Liver (tissue), 9 donors: ENCODE measurements around the gene GLP2R. TPM values are rescaled to one million over a fixed set of nuclear protein-coding genes. Genes with fewer than 3 reads are reported as not detected.
A peak's percentile ranks its signal among the peaks of the same experiment; 100 is the strongest.

ENCODE experiments used
- DNase-seq: peaks from one replicate; pipeline ENCODE4 v3.0.0-alpha.2; 2017; ENCODE audit warnings: low spot score
- H3K27ac ChIP-seq, 2 donors: one replicate each; pipeline ENCODE4 v1.7.0; 2013; ENCODE audit warnings: inconsistent platforms in 2 of 2, low read length in 2 of 2, control low read depth in 1 of 2, low read depth in 1 of 2, mild to moderate bottlenecking in 1 of 2
- H3K27me3 ChIP-seq, 4 donors: one replicate each; pipeline versions ENCODE4 v1.6.1 to v1.7.0; 2013; ENCODE audit warnings: low read length in 3 of 4, inconsistent platforms in 1 of 4, mild to moderate bottlenecking in 1 of 4, moderate library complexity in 1 of 4; ENCODE audit not compliant: control insufficient read depth in 4 of 4, insufficient read depth in 4 of 4
- H3K36me3 ChIP-seq, 4 donors: one replicate each; pipeline versions ENCODE4 v1.6.1 to v1.7.0; 2013; ENCODE audit warnings: low read length in 3 of 4, mild to moderate bottlenecking in 3 of 4, low read depth in 1 of 4, moderate library complexity in 1 of 4; ENCODE audit not compliant: control insufficient read depth in 4 of 4, insufficient read depth in 3 of 4
- H3K4me1 ChIP-seq, 4 donors: one replicate each; pipeline versions ENCODE4 v1.6.1 to v1.7.0; 2013; ENCODE audit warnings: low read length in 3 of 4, mild to moderate bottlenecking in 3 of 4, moderate library complexity in 1 of 4; ENCODE audit not compliant: control insufficient read depth in 4 of 4, insufficient read depth in 4 of 4
- H3K4me3 ChIP-seq, 3 donors: one replicate each; pipeline versions ENCODE4 v1.6.1 to v1.7.0; 2013; ENCODE audit warnings: low read length in 3 of 3, control low read depth in 1 of 3, low read depth in 1 of 3, mild to moderate bottlenecking in 1 of 3
- H3K9ac ChIP-seq, 2 donors: one replicate each; pipeline ENCODE4 v1.7.0; 2013; ENCODE audit warnings: low read length in 2 of 2, mild to moderate bottlenecking in 2 of 2, moderate library complexity in 2 of 2, control low read depth in 1 of 2, low read depth in 1 of 2
- H3K9me3 ChIP-seq, 4 donors: one replicate each; pipeline versions ENCODE4 v1.6.1 to v1.7.0; 2013; ENCODE audit warnings: low read length in 3 of 4; ENCODE audit not compliant: control insufficient read depth in 4 of 4
- ATF3 ChIP-seq: IDR thresholded peaks from 2 replicates; pipeline ENCODE4 v1.6.1; 2016; ENCODE audit warnings: antibody characterized with exemption
- CTCF ChIP-seq: fragments of 150-350 bp; IDR thresholded peaks from 2 replicates; pipeline ENCODE4 v1.5.1; 2017; ENCODE audit warnings: improper control_type of control experiment, low read depth, low read length; ENCODE audit not compliant: missing input control
- EGR1 ChIP-seq, 2 donors: IDR thresholded peaks; 2 replicates each; pipeline ENCODE4 v1.6.1; 2016 to 2018; ENCODE audit warnings: antibody characterized with exemption in 2 of 2, low read depth in 2 of 2
- FOXA1 ChIP-seq: IDR thresholded peaks from 2 replicates; pipeline ENCODE4 v1.6.1; 2016; ENCODE audit warnings: antibody characterized with exemption
- FOXA2 ChIP-seq: IDR thresholded peaks from 2 replicates; pipeline ENCODE4 v1.6.1; 2016; ENCODE audit warnings: antibody characterized with exemption
- GABPA ChIP-seq, 2 donors: IDR thresholded peaks in 1 of 2; conservative IDR thresholded peaks in 1 of 2; 2 replicates each; pipeline ENCODE4 v1.6.1; 2016; ENCODE audit warnings: antibody characterized with exemption in 2 of 2, mild to moderate bottlenecking in 1 of 2, moderate library complexity in 1 of 2
- HNF4A ChIP-seq, 2 donors: conservative IDR thresholded peaks; 2 replicates each; pipeline ENCODE4 v1.6.1; 2016; ENCODE audit warnings: antibody characterized with exemption in 2 of 2, mild to moderate bottlenecking in 2 of 2
- HNF4G ChIP-seq: IDR thresholded peaks from 2 replicates; pipeline ENCODE4 v1.6.1; 2016; ENCODE audit warnings: antibody characterized with exemption
- JUND ChIP-seq, 2 donors: IDR thresholded peaks; 2 replicates each; pipeline ENCODE4 v1.6.1; 2016; ENCODE audit warnings: antibody characterized with exemption in 2 of 2
- NR2F2 ChIP-seq: IDR thresholded peaks from 2 replicates; pipeline ENCODE4 v1.6.1; 2016; ENCODE audit warnings: antibody characterized with exemption
- RAD21 ChIP-seq, 2 donors: IDR thresholded peaks; 2 replicates each; pipeline ENCODE4 v1.6.1; 2016; ENCODE audit warnings: antibody characterized with exemption in 2 of 2, mild to moderate bottlenecking in 2 of 2
- REST ChIP-seq: IDR thresholded peaks from 2 replicates; pipeline ENCODE4 v1.6.1; 2016; ENCODE audit warnings: antibody characterized with exemption, mild to moderate bottlenecking
- SP1 ChIP-seq: IDR thresholded peaks from 2 replicates; pipeline ENCODE4 v1.6.1; 2018; ENCODE audit warnings: antibody characterized with exemption, mild to moderate bottlenecking
- TAF1 ChIP-seq: conservative IDR thresholded peaks from 2 replicates; pipeline ENCODE4 v1.6.1; 2016; ENCODE audit warnings: antibody characterized with exemption, mild to moderate bottlenecking
- ZBTB33 ChIP-seq: IDR thresholded peaks from 2 replicates; pipeline ENCODE4 v1.6.1; 2016; ENCODE audit warnings: antibody characterized with exemption
- WGBS: extraction: QIAGEN DNeasy Blood & Tissue Kit; methylation state at CpG from one replicate; pipeline ENCODE4 v1.1.7; 2013; 5-methylcytosine and 5-hydroxymethylcytosine counted together
- polyA plus RNA-seq, 2 donors: library from polyadenylated mRNA; stranded (reverse) in 1 of 2; unstranded in 1 of 2; fragments of 200-250 nt in 1 of 2; fragments of >200 nt in 1 of 2; fragmentation: Nextera tagmentation in 1 of 2; extraction: Ambion mirVana in 1 of 2; gene quantifications; one replicate each; pipeline versions ENCODE4 v1.2.1 to v1.2.3, GENCODE V29; 2013 to 2015
- total RNA-seq, 2 donors: library from RNA; depleted of rRNA; stranded (reverse); fragments of >200 nt; gene quantifications; one replicate each; pipeline ENCODE4 v1.2.3, GENCODE V29; 2014
- donor health status: healthy.
- donor health status: healthy.
- donor health status: healthy.
- donor health status: healthy.
- donor health status: healthy.

Gene GLP2R
- total and polyA plus RNA-seq, 4 donors = 0.39 to 1.4 (median 0.58) TPM

GRCh38 chr17:9900044-9900594 lies 74.4 kb downstream of the GLP2R start:
- peak overlapping the region; percentile 17 to 59 for H3K27ac ChIP-seq
- H3K4me1 ChIP-seq = no peaks in the 10 kb centered on the region
- H3K4me3 ChIP-seq = no peak overlapping the region
- H3K27me3 ChIP-seq = peaks cover 0 to 4% (median 0%) of the 10 kb centered on the region in 4 donors
- 23% methylated on average over 8 of the region's 8 CpGs for WGBS
- TF ChIP-seq REST = no peak
- TF ChIP-seq NR2F2 = no peak
- TF ChIP-seq FOXA2 = no peak
- TF ChIP-seq HNF4A (conservative IDR thresholded peaks at IDR 0.05) = no peak
- no peak for TF ChIP-seq SP1
- TF ChIP-seq HNF4G = no peak
- no peak for TF ChIP-seq GABPA (IDR thresholded peaks at IDR 0.05 in 1 of 2, conservative IDR thresholded peaks at IDR 0.05 in 1 of 2)
- no peak for TF ChIP-seq ZBTB33
- TF ChIP-seq FOXA1 = no peak
- no peak for TF ChIP-seq CTCF
- no peak for TF ChIP-seq ATF3
- no peak for TF ChIP-seq TAF1
- no peak for TF ChIP-seq JUND (IDR thresholded peaks at IDR 0.05)
- no peak for TF ChIP-seq RAD21 (IDR thresholded peaks at IDR 0.05)
- H3K36me3 ChIP-seq = no peaks in the 10 kb centered on the region
- H3K9ac ChIP-seq = no peak overlapping the region
- no peak for DNase-seq
- H3K9me3 ChIP-seq = no peaks in the 10 kb centered on the region

GRCh38 chr17:9900784-9901183 lies 75.1 kb downstream of the GLP2R start:
- Histone ChIP-seq H3K4me3 (no peak overlapping the region), H3K36me3 (no peaks in the 10 kb centered on the region), H3K27me3 (peaks cover 0 to 5% (median under 1%) of the 10 kb centered on the region in 4 donors), H3K4me1 (no peaks in the 10 kb centered on the region), H3K9me3 (no peaks in the 10 kb centered on the region), H3K9ac (no peak overlapping the region), H3K27ac (peak overlapping the region in 1 of 2 donors; percentile 59)
- TF ChIP-seq TAF1 = no peak
- TF ChIP-seq HNF4A (conservative IDR thresholded peaks at IDR 0.05) = no peak
- no peak for TF ChIP-seq NR2F2
- no peak for TF ChIP-seq HNF4G
- TF ChIP-seq RAD21 (IDR thresholded peaks at IDR 0.05) = no peak
- TF ChIP-seq EGR1 (IDR thresholded peaks at IDR 0.05; ENCODE audit: low read depth in 2 of 2) = no peak
- TF ChIP-seq CTCF = no peak
- TF ChIP-seq ATF3 = no peak
- TF ChIP-seq SP1 = no peak
- no peak for TF ChIP-seq FOXA2
- no peak for TF ChIP-seq FOXA1
- TF ChIP-seq JUND (IDR thresholded peaks at IDR 0.05) = no peak
- DNase-seq = no peak
- 59% methylated on average over 8 of the region's 8 CpGs for WGBS
